ENCODE results near the gene KCNK5.

- TF ChIP-seq ZNF214 (tag by site-specific recombination; IDR thresholded peaks at IDR 0.05; ENCODE audit: borderline replicate concordance) (no peak), ZNF394 (tag by site-specific recombination; IDR thresholded peaks at IDR 0.05; ENCODE audit: borderline replicate concordance) (no peak), ZNF558 (tag by site-specific recombination; IDR thresholded peaks at IDR 0.05) (no peak), CTCF (tag by site-specific recombination; IDR thresholded peaks at IDR 0.05) (no peak), SP3 (tag by site-specific recombination; IDR thresholded peaks at IDR 0.05) (no peak), ZNF221 (tag by site-specific recombination; IDR thresholded peaks at IDR 0.05; ENCODE audit: borderline replicate concordance) (no peak), ZNF433 (tag by site-specific recombination; IDR thresholded peaks at IDR 0.05; ENCODE audit: low read depth) (no peak), ZNF776 (tag by site-specific recombination; IDR thresholded peaks at IDR 0.05; ENCODE audit: borderline replicate concordance) (no peak), ZBTB21 (tag by site-specific recombination; IDR thresholded peaks at IDR 0.05) (no peak), TCF7L2 (IDR thresholded peaks at IDR 0.05; ENCODE audit: borderline replicate concordance, low read depth, low read length) (no peak), ZNF48 (tag by site-specific recombination; IDR thresholded peaks at IDR 0.05) (no peak)
These were observed 46.7 kb downstream of the KCNK5 start for GRCh38 chr6:39182604-39183003.

Data from HEK293 (cell line).